NCI-H774 (cell line): Measurements from ENCODE around the gene PSMC2.

Source experiments
- DNase-seq: peaks from one replicate; lab custom pipeline; 2025; lab: John Stamatoyannopoulos, UW

PSMC2 gene

DNA sequence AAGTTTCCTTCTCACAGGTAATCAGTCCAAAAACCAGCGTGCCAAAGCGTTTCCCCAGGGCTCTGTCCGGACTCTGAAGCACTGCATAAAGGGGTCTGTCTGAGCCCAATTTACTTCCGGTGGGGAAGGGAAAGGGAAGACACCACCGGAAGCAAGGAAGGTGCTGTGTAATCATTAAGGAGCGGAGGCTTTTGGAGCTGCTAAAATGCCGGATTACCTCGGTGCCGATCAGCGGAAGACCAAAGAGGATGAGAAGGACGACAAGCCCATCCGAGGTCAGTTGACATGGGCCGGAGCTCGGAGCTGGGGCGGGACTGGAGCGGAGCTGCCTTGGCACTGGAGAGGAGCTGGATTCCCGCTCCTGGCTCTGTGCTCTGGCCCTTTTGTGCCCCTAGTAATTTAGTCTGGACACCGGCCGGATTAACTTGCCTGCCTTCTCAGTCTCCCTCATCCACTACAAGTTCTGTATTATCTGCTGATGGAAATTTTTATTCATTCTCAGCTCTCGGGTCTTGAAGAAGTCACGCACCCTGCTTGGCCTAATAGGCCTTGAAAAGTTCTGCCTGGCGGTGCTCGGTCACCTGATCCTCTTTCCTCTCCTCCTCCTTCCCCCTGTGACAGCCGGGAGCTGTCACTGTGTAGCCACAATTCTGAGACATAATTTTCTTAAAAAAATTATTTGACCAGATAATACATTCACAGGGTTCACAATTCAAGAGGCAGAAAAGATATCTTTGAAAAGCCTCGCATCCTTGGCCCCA, at the start of gene PSMC2:
Gene PSMC2, plus strand, starts transcription at position 137 of the 761 bp plus-strand sequence. Its CDS starts 69 bp downstream, at position 206.
- peak; percentile 85 for DNase-seq

DNA sequence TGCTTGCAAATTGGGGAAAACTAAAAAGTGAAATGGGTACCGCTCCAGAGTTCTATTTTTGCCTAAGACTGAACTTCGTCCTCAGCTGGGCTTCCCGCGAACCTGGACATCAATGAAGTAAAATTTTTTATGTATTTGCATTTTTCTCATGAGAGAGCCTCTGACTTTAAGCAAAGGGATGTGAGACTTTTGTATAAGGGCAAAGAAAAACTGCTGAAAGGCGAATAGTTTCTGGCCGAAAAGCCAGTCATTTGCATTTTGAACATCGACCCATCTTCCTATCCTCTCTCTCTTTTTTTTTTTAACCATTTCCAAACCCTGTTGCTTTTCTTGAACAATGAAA, 49.6 kb upstream of the PSMC2 start:
- DNase-seq, result no peak

DNA sequence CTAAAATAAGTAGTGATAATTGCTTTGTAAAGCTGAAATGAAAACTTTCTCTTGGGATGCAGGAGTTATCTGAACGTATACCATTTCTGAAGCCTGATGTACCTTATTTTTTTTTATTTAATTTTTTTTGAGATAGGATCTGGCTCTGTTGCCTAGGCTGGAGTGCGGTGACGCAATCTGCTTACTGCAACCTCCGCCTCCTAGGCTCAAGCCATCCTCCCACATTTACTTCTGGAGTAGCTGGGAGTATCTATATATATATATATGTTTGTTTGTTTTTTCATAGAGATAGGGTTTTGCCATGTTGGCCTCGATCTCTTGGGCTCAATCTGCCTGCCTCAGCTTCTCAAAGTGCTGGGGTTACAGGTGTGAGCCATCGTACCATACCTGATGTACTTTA, 47.8 kb upstream of the PSMC2 start:
- DNase-seq, result no peak

DNA sequence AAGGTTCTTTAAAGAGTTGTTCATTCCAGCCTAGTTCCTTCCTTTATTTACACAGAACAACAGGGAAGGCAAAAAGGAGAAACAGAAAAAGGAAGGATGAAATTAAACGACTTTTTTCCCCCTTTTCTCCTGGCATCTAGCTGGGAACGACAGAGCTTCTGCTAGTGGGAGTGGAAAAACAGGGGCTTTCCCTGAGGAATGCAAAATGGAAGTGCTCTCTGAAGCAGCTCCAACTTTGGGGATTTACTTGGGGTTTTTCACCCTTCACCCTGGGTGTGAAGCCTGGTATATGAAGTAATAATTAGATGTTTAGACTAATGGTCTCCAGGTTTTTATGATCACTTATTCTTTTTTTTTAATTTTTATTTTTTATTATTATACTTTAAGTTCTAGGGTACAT, 46.0 kb upstream of the PSMC2 start:
- DNase-seq, result no peak

DNA sequence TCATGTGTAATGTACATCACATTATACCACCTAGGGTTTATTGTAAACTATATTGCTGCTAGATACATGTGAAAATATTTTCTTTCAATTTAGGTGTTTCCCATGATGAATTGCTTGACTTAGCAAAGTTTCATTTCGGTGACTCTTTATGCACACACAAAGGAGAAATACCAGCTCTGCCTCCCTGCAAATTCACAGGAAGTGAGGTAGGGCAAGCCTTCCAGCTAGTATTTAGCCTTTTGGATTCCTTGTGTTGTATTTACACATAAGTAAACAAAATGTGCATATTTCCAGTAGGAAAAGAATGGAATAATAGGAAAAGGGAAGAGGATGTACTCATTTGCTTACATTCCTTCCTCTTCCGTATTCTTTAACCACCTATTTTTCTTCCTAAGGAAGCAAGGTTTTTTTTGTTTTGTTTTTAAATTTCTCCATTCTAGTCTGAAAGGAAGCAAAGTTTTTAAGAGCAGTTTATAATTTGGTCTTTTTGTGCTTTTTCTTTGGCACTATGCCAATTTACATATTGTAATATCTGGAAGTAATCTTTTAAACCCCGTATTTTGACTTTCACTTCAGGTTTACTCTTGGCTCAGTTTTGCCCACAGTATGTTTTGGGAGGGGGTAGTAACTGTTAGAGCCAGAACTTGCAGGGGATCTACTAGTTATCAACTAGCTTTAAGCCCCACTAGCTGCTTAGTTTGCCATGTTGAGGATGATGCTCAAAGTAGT, 39.8 kb upstream of the PSMC2 start:
- no peak for DNase-seq

DNA sequence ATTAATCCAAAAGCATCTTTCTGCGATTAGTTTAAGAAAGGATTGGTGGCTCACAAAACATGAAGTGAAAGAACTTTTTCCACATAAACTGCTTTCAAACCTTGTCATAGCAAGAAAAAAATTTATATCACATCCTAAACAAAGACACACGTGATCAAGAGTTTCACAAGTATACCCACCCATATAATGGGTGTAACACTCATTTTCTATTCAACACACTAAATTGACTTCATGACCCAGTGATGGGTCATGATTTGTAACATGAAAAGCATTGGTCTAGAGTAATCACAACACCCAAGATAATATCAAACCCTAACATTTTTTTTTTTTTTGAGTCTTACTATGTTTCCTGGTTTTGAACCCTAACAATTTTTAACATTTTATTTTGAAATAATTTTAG, 32.6 kb upstream of the PSMC2 start:
- no peak for DNase-seq

DNA sequence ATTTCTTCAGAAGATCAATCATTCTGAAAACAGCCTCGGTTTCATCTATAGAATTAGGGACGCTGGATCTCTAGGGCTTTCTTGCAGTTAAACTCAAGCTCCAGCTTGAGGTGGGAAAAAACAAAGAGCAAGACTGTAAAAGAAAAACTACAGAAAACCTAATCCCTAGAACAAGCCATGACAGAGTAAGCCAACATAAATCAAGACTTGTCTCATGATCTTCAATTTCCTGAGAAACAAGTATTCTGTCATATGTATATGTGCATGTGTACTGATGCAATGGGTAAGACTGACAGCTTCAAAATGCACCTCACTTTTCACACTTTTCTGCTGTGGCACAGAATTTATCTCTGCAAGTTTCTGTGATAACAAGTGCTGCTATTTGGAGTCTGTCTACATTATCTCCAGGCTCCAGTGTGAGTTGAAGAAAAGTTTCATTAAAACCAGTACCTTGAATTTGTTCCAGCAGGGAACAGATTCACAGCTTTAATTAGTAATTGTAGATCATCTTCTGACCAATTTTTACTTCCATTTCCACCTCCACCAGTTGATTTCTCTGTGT, 31.0 kb upstream of the PSMC2 start:
- no peak for DNase-seq

DNA sequence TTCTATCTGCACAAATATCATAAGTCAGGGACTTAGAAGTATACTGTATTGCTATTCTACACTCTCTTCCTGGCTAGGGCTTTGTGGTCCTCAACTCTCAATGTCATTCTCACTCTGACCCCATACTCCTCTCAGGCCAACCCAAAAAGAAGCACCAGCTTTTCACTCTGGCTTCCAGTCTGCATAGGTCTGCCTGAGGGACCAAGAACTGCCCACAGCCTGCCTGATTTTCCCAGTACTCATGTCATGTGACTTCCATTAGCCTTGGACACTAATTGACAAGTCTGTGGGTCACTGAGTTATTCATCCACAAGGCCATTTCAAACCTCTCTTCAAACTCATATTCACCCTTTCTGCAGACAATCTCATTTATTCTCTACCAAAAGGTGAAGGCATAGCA, 30.4 kb upstream of the PSMC2 start:
- no peak for DNase-seq

DNA sequence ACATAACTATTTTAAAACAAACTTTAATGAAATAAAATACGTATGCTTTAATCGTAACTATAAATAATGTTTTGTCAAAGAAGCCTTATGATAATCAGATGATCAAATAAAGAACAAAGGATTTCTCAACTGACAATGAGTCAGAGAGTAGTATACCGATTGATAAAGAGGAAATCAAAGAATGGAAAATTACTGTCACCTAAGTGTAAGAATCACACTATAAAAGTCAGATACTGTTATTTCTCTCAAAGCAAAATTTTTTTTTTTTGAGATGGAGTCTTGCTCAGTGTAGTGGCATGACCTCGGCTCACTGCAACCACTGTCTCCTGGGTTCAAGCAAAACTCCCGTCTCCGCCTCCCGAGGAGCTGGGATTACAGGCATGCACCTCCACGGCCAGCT, 21.7 kb upstream of the PSMC2 start:
- DNase-seq, result no peak

DNA sequence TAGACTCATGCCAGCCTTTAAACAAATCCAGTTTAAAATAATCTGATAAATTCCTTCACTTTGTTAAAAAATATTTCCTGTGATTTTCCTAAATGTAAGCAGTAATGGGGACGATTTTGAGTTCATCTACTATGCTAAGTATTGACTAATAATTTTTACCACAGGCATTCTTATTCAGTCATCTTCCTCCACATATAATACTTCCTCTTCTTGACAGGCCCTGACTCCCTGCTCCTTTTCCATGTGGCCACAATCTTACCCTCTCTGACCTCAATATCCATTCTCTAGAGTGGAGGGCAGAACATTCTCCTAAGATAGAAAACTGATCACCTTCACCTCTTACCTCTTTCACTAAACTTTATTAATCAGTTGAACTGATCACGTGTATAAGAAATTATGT, 10.7 kb upstream of the PSMC2 start:
- DNase-seq, result no peak

DNA sequence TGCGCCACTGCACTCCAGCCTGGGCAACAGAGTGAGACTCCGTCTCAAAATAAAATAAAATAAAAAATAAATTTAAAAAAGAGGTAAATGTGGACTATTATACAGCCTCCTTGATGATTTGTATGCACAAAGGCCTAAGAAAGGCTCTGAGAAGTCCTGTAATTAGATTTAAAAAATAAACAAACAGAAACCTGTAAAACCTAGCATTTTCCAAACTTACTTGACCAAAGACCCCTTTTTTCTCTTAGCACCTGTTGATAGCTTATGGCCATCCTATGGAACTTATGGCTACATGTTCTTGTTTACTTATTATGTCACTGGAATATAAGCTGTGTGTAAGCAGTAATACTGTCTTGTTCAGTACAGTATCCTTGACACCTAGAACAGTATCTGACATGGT, 8.6 kb upstream of the PSMC2 start:
- no peak for DNase-seq

DNA sequence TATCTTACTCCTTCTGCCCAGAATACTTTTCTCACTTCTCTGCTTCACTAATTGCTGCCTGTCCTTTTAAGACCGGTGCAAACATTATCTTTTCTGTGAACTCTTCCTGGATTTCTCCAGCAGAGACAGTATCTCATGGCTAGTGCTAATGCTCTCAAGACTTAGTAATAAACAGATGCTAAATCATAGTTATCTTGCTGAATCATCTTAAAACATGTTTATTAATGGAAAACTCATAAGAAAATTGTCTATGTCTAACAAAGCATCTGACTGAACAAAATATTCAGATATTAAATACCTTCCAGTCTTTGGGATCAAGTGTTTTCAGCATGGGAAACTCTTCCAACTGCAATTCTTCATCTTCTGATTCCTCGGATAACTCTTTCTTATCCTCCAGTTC, 6.0 kb upstream of the PSMC2 start:
- DNase-seq, result no peak

DNA sequence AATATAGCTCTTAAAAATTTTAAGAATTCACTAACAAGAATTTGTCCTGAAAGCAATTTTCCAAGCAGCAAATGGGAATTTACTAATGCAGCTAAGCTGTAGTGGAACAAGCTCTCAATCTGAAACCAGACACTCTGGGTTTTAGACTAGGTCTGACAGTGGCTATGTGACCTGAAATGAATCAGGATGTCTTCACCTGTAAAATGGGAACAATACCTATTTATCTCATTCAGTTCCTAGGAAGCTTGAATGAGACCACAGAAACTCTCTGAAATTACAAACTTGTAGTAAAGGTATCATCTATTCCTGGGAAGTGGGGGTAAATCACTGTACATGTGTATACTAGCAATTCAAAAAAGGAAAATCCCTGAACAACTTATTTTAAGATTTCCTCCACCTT, 4.1 kb upstream of the PSMC2 start:
- no peak for DNase-seq

DNA sequence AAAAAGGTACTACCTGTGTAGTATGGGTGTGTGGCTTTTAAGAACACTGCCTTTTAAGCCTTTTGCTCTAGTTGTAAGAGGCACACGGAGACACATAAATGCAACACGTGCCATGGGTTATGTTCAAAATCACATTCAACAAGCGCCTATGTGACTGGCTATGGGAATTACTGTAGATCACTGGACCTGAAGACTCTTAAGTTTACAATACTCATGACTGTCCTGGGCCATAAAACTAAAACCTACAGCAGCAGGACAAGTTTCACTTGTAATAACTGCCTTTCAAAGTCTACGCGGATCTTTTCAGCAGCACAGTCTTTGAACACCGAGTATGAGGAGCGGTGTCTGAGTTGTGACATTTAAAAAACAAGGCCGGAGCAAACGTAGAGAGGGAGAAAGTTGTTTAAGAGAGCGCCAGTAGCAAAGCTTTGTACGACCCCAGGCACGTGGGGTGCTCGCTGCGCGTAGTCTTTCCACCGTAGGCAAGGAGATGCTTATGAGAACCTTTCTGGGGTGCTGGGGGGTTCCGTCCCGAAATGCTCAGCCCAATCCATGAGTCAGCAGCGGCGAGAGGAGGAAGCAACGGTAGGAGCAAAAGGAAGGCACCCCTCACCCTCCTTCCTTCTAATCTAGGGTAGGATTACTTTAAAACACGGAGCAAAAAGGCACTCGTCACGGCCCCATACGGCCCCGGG, 3.5 kb upstream of the PSMC2 start:
- DNase-seq, result peak; percentile 4

DNA sequence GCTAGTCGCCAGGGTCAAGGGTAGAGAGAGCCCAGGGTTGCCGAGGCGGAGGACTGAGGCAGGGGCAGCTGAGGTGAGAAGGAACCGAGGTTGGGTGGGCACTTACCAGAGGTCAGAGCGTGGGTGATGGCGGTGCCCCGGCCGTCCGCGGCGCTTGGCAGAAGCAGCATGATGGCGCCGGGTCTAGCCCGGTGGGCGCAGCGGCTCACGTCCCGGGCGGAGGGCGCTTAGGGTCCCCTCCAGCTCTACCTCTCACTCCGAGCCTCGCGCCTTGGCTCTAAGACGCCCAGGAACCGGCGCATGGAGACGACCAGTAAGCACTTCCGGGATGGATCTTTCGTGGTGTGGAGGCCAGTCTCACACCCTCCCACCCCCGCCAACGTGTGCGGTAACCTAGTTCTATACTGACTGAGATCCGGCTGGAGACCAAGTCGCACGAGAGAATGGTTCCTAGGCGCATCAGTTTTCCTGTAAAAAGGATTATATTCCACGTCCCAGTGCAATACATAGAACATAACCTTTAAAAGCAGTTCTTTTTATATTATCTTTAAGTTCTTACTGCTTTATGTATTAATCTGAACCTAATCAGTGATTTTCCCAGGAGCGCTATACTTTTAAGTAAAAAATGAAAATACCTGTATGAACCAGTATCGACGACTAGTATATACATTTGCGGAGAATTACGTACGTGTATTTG, 2.8 kb upstream of the PSMC2 start, which contains the start of gene DNAJC2:
Gene DNAJC2, minus strand, starts transcription at position 315 of the 697 bp plus-strand sequence. Its CDS starts 145 bp downstream, at position 170.
- DNase-seq, result peak; percentile 90

DNA sequence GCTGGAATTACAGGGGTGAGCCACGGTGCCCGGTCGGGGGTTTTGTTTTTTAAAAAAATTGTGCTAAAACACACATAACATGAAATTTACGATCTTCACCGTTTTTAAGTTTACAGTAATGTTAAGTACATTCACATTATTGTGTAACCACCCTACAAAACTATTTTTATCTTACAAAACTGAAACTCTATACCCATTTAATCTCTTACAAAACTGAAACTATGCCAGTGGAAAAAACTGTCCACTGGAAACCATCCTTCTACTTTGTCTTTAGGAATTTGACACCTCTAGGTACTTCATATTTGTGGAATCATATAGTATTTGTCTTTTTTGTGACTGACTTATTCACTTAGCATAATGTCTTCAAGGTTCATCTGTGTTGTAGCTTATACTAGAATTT, 1.0 kb upstream of the PSMC2 start:
- DNase-seq, result no peak

DNA sequence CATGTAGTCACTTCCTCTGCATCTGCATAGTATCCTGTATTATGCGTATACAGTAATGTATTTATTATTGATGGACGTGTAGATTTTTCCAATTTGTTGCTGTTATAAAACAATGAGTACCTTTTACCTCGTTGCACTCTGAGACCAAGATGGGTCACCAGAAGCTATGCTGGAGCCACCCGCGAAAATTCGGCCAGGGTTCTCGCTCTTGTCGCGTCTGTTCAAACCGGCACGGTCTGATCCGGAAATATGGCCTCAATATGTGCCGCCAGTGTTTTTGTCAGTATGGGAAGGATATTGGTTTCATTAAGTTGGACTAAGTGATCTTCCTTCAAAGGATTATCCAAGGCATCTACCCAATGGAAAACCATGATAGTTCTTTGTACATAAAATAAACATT, 1.0 kb downstream of the PSMC2 start:
- DNase-seq, result no peak

DNA sequence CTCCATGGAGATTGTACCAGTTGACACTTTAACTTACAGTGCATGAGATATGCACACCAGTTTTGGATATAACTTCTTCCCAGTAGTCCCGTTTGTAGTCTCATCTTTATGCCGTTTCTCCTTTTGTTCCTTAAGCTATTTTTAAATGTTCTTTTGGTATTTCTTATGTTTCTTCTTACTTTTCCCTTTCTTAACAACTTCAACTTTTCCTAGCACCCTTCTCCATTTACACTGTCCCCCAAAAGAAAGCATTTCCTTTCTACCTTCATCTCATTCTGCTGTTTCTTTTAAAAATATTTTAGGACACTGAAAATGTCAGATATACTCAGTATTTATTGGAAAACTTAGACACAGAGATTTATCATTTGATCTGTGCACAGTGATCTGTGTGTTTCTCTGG, 1.5 kb downstream of the PSMC2 start:
- DNase-seq, result no peak

DNA sequence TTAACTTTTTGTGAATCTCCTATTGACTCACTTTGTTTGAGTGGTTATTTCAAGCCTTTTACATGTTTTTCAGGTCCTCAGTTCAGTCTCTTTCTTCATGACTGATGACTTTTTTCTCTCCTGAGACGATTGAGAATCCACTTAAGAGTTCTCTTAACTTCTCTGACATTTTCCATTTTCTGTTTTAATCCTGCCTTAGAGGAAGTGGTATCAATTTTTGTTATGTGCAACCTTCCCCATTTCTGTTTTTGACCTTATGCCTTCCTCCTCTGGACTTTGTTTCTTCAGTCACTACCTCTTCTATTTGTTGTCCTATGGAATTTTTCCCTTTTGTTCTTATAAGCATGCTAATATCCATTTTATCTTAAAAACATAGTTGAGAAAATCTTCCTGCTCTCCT, 2.4 kb downstream of the PSMC2 start:
- no peak for DNase-seq

DNA sequence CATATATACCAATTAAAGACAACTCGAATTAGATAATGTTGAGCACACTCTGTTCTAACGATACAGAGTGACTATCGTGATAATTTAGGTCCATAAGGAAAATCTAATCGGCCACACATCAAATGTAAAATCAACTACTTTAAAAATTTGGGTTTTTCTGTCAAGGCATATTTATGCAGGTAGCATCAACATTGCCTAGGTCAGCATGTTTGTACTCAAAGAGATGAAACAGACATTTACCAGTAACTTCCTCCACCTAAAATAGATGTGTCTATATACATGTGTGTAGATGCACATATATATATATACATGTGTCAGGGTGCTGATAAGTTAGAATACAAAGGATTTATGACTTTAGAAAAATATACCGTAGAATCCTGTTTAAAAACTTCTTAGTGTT, 22.0 kb downstream of the PSMC2 start:
- DNase-seq, result no peak

DNA sequence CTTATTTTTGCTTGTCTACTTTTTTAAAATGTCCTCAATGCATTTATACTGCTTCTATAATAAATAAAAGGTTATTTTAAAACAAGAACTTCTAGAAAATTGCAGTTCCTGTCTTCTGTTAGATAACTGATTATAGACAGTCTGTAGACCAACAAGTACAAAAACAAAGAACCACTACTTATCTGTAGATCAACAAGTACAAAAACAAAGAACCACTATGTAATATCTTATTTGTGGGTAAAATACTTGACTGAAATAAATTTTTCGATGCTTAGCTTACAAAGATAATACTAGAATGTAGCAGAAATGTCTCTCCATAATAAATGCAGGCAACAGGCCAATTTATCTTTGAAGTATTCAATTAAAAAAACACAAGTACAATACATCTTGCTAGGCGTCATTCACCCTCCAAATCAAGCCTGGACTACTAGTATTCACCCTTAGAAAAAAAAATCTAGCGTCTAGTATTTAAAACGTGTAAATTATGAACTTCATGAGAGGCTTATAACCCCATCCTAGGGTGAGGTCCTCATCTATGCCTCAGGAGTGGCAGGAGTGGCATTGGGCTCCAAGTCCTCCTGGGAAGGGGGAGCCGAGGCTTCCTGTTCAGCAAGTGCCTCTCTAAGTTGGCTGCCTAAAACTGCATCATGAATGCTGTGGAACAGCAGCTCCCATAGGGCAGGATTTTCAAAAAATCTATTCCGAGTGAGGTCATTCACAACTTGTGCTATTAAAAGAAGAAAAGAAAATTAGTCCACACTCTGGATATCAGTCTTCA, 26.6 kb downstream of the PSMC2 start:
- no peak for DNase-seq
